GM12864 (cell line): Measurements from ENCODE around the gene ESYT2.

Source experiments
- DNase-seq: peaks from one replicate; pipeline ENCODE4 v3.0.0-alpha.2; 2011; ENCODE audit warnings: low read depth
- H3K4me3 ChIP-seq: 2 replicates; pipeline ENCODE4 v1.5.1; 2011; ENCODE audit warnings: mild to moderate bottlenecking, low read depth, low read length, control low read depth
- TF ChIP-seq, protein P1 (sequence below): IDR thresholded peaks from 2 replicates; pipeline ENCODE4 v1.5.1; 2011; ENCODE audit warnings: low read depth, mild to moderate bottlenecking, moderate library complexity, low read length, control low read depth, inconsistent platforms; ENCODE audit errors: missing control alignments

Gene ESYT2

DNA sequence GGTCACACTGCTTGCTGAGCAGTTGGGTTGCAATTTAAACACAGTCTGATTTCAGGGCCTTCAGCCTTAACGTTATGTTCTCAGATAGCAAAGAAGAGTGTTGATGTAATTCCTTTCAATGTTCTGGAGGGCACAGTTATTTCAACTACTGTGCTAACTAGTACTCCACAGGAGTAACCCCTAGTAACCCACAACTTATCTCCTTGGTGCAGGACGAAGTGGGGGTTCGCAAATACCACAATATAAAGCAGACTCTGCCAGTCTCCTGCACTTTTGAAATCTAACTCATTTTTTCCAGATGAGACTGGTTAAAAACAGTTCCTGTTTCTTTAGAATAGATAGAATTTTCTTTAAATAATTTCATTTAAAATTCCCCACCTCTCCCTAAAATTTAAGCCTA lies 77.6 kb downstream of the ESYT2 start:
- DNase-seq: no peak
- TF ChIP-seq, protein P1, sequence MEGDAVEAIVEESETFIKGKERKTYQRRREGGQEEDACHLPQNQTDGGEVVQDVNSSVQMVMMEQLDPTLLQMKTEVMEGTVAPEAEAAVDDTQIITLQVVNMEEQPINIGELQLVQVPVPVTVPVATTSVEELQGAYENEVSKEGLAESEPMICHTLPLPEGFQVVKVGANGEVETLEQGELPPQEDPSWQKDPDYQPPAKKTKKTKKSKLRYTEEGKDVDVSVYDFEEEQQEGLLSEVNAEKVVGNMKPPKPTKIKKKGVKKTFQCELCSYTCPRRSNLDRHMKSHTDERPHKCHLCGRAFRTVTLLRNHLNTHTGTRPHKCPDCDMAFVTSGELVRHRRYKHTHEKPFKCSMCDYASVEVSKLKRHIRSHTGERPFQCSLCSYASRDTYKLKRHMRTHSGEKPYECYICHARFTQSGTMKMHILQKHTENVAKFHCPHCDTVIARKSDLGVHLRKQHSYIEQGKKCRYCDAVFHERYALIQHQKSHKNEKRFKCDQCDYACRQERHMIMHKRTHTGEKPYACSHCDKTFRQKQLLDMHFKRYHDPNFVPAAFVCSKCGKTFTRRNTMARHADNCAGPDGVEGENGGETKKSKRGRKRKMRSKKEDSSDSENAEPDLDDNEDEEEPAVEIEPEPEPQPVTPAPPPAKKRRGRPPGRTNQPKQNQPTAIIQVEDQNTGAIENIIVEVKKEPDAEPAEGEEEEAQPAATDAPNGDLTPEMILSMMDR: no peak
- no peak overlapping the region for H3K4me3 ChIP-seq

DNA sequence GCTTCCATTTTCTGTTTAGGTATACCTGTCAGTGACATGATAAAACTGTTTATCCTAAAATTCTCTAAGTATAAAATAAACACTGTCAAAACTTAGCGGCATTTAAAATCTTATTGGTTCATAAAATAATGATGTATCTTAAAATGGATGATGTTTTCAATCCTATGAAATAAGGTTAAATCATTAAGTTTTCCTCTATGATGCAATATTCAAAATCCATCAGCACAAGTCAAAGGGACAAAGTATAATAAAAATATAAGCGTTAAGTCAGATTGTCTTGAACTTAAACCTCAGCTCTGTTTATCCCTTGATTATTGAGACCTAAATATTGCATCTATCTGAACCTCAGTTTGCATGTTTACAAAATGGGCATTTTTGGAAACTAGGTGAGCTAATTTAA lies 78.1 kb downstream of the ESYT2 start:
- no peak overlapping the region for H3K4me3 ChIP-seq
- DNase-seq: no peak
- TF ChIP-seq, protein P1: no peak

DNA sequence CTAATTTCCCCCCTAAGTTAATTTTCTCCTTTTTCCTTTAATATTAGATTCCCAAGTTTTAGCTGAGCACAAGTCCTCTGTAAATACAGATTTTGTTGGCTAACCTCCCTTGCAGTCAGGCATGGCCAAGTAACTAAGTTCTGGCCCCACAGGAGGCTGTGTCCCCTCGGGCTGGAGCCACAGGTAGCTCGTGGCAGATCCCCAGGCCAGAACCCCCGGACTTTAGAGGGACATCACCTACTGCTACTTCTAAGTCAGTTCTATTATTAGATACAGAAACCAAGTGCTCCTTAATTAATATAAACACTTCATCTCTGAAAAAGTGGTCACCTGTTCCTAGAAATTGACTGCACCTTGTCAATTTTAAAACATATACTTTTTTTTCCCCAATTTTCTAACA lies 78.6 kb downstream of the ESYT2 start:
- H3K4me3 ChIP-seq: no peak overlapping the region
- TF ChIP-seq, protein P1: no peak
- DNase-seq: no peak

DNA sequence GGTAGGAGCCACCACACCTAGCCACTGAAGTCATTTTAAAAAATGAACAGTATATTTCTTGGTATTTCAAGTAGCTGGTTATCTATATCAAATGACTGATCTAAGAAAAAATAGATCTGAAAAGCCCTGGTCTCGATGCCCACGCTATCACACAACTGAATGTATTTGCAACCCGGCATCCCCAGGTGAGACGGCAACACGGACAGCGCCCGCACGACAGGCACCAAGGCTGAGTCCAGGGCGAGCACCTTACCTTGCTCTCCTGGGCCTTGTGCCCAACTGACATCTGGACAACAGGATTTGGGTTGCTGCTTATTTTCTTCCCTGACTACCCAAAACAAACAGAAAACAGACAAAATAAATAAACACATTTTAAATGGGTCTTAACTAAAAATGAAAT lies 79.9 kb downstream of the ESYT2 start:
- H3K4me3 ChIP-seq: no peak overlapping the region
- TF ChIP-seq, protein P1: no peak
- no peak for DNase-seq

DNA sequence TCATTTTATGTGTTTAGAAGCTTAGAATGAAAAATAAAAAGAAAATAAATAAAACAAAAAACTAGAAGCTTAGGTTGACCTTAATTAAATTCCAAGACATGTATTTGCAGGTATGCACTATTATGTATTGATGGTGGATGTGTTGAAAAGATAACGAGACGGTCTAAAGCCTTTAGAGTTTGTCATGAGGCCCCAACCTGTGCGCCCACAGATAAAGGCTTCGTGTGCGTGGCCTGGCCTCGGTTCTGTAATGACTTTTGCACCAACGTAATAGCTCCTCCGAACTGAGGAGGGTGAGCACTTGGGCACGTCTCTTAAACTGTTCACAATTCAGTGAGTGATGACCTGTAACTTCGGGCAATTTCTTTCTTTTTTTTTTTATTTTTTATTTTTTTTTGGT lies 81.0 kb downstream of the ESYT2 start:
- no peak for DNase-seq
- TF ChIP-seq, protein P1: no peak
- no peak overlapping the region for H3K4me3 ChIP-seq

DNA sequence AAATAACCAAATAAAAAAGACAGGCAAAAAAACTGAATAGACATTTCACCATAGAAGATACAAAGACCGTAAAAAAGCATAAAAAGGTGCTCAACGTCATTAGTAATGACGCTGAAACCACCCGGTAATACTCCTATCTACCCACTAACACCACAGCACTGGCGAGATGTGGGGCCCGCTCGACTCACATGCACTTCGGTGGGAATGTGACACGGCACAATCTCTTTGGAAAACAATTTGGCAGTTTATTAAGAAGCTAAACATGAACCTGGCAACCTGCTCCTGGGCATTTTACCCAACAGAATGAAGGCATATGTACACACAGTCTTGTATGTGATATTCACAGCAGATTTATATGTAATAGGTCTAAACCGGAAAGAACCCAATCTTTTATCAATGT lies 81.9 kb downstream of the ESYT2 start:
- TF ChIP-seq, protein P1: no peak
- H3K4me3 ChIP-seq: no peak overlapping the region
- no peak for DNase-seq

DNA sequence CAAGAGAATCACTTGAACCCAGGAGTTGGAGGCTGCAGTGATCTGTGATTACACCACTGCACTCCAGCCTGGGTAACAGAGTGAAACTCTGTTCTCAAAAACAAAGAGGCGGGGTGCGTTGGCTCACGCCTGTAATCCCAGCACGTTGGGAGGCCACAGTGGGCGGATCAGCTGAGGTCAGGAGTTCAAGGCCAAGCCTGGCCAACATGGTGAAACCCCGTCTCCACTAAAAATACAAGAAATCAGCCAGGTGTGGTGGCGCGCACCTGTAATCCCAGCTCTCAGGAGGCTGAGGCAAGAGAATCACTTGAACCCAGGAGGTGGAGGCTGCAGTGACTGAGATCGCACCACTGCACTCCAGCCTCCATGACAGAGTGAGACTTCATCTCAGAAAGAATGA lies 82.4 kb downstream of the ESYT2 start:
- TF ChIP-seq, protein P1: no peak
- DNase-seq: no peak

More for the DNA sequence above, 82.4 kb downstream of the ESYT2 start:
- no peak overlapping the region for H3K4me3 ChIP-seq
